ENCODE measurements around the gene RNASE12. TPM values are rescaled to one million over a fixed set of nuclear protein-coding genes. Genes with fewer than 3 reads are reported as not detected.

Gene RNASE12
- total RNA-seq, 1 experiment from 2014 or later: not detected

DNA sequence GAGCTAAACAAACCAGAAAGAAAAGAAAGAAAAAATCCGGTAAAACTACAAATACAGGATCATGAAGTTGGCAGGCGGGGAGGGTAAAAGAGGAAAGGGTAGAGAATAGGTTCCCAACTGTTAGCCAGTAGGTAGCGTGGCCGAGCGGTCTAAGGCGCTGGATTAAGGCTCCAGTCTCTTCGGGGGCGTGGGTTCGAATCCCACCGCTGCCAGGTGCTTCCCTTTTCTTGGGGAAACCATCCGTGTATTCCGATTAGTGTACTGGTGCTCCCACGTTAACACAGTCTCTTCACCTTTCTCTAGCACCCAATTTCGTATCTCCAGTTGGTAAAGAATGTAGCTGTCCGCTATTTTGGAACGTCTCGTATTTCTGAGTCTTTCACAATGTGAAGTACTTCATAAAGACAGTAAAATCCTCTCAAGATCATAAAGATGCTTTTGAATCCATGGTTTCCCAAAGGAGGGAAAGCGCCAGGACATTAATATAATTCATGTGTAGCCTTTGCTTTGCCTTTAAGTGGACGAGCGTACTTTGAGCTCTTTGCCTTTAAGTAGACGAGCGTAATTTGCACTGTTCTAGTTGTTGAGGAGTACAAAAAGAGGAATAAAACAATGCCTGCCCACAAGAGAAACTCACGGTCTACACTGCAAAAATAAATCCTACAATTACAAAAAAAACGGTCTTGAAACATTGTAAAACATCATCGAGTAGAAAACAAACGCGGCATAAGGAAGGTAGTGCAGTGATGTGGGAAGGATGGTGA, 19.0 kb upstream of the RNASE12 start:
- Histone ChIP-seq H3K9me3 (ENCODE audit: control insufficient read depth, low read depth, low read length) (no peaks in the 10 kb centered on the region), H3K4ac (ENCODE audit: low read depth, low read length) (no peak overlapping the region), H3K56ac (ENCODE audit: insufficient read length, low read depth, low read length) (no peak overlapping the region), H3K23me2 (ENCODE audit: insufficient read length, low read depth, low read length, poor library complexity, severe bottlenecking) (peaks cover 5% of the 10 kb centered on the region), H3K23ac (ENCODE audit: insufficient read length, low read depth, low read length) (no peak overlapping the region), H3K27me3 (ENCODE audit: insufficient read depth, low read length) (no peaks in the 10 kb centered on the region), H3T11ph (ENCODE audit: low read length) (no peak overlapping the region), H4K8ac (replicated peaks; ENCODE audit: insufficient read length, low read depth, low read length) (no peak overlapping the region), H2BK120ac (ENCODE audit: low read depth, low read length, poor library complexity, severe bottlenecking) (no peak overlapping the region), H4K20me1 (ENCODE audit: control insufficient read depth, insufficient read depth, insufficient read length) (no peaks in the 10 kb centered on the region), H3K9ac (ENCODE audit: extremely low read depth, insufficient read length, low read length) (peak overlapping the region; percentile 61), H3K14ac (ENCODE audit: insufficient read depth, low read length) (no peak overlapping the region), H2AK5ac (ENCODE audit: insufficient read length, low read length) (no peak overlapping the region), H4K5ac (ENCODE audit: insufficient read length, low read depth, low read length) (no peak overlapping the region), H2BK5ac (ENCODE audit: insufficient read length, low read length) (no peak overlapping the region), H3K4me2 (ENCODE audit: insufficient read depth, insufficient read length, low read length) (peak overlapping the region; percentile 85), H3K18ac (ENCODE audit: insufficient read length, low read depth, low read length) (no peak overlapping the region), H4K91ac (ENCODE audit: insufficient read length, low read depth, low read length) (no peak overlapping the region), H3K79me2 (ENCODE audit: insufficient read depth, low read length) (no peaks in the 10 kb centered on the region), H3K4me1 (ENCODE audit: insufficient read depth, low read length) (no peaks in the 10 kb centered on the region; the same call in 1 of the 2 replicates), H2AFZ (ENCODE audit: low read length) (no peak overlapping the region), H2BK12ac (ENCODE audit: insufficient read length, low read depth, low read length) (no peak overlapping the region), H2BK20ac (ENCODE audit: low read depth, low read length, poor library complexity, severe bottlenecking) (no peak overlapping the region), H2BK15ac (ENCODE audit: low read depth, low read length) (no peak overlapping the region), H3K79me1 (ENCODE audit: insufficient read depth, low read depth, low read length, poor library complexity, severe bottlenecking) (no peaks in the 10 kb centered on the region), H3K27ac (ENCODE audit: insufficient read length, low read depth, low read length) (no peak overlapping the region)
- H3K27ac Mint-ChIP-seq: no peak overlapping the region
- no peaks in the 10 kb centered on the region for H3K27me3 Mint-ChIP-seq (ENCODE audit: low read depth)
- no peak overlapping the region for H3K4me3 Mint-ChIP-seq
- DNase-seq: peak; percentile 83
- no peaks in the 10 kb centered on the region for H3K36me3 Mint-ChIP-seq (ENCODE audit: insufficient read depth in 1 of 3, low read depth in 3 of 3)
- WGBS (ENCODE audit: extremely low coverage, insufficient read length, low lambda C conversion rate): no CpG with 5 or more reads among the region's 27 CpGs
- TF ChIP-seq, protein P1, sequence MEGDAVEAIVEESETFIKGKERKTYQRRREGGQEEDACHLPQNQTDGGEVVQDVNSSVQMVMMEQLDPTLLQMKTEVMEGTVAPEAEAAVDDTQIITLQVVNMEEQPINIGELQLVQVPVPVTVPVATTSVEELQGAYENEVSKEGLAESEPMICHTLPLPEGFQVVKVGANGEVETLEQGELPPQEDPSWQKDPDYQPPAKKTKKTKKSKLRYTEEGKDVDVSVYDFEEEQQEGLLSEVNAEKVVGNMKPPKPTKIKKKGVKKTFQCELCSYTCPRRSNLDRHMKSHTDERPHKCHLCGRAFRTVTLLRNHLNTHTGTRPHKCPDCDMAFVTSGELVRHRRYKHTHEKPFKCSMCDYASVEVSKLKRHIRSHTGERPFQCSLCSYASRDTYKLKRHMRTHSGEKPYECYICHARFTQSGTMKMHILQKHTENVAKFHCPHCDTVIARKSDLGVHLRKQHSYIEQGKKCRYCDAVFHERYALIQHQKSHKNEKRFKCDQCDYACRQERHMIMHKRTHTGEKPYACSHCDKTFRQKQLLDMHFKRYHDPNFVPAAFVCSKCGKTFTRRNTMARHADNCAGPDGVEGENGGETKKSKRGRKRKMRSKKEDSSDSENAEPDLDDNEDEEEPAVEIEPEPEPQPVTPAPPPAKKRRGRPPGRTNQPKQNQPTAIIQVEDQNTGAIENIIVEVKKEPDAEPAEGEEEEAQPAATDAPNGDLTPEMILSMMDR (conservative IDR thresholded peaks at IDR 0.05): no peak
- H3K9me3 Mint-ChIP-seq: no peaks in the 10 kb centered on the region; a peak in 1 of 5 replicates
- peaks cover 15 to 16% of the 10 kb centered on the region in 2 experiments for H3K4me1 Mint-ChIP-seq

All from H9 (cell line).